H9 (cell line): Measurements from ENCODE around the gene GARIN1A. TPM values are rescaled to one million over a fixed set of nuclear protein-coding genes. Genes with fewer than 3 reads are reported as not detected.

Experiments
- DNase-seq: peaks from one replicate; pipeline ENCODE4 v3.0.0-alpha.2; 2017
- H2AFZ ChIP-seq: one replicate; pipeline ENCODE4 v1.6.1; 2013; ENCODE audit warnings: mild to moderate bottlenecking, low read length, control low read depth, moderate library complexity
- H2AK5ac ChIP-seq: 2 replicates; pipeline ENCODE4 v1.6.1; 2013; ENCODE audit warnings: low read length, control low read depth, mixed read lengths; ENCODE audit not compliant: insufficient read length
- H2BK120ac ChIP-seq: one replicate; pipeline ENCODE4 v1.6.1; 2013; ENCODE audit warnings: low read depth, mild to moderate bottlenecking, low read length, control low read depth, inconsistent platforms; ENCODE audit not compliant: poor library complexity, severe bottlenecking
- H2BK12ac ChIP-seq: 2 replicates; pipeline ENCODE4 v1.6.1; 2013; ENCODE audit warnings: low read length, control low read depth, mixed read lengths, low read depth; ENCODE audit not compliant: insufficient read length
- H2BK15ac ChIP-seq: 2 replicates; pipeline ENCODE4 v1.6.1; 2013; ENCODE audit warnings: low read depth, low read length, control low read depth
- H2BK20ac ChIP-seq: one replicate; pipeline ENCODE4 v1.6.1; 2013; ENCODE audit warnings: low read depth, mild to moderate bottlenecking, low read length, control low read depth, inconsistent platforms; ENCODE audit not compliant: poor library complexity, severe bottlenecking
- H2BK5ac ChIP-seq: 2 replicates; pipeline ENCODE4 v1.6.1; 2013; ENCODE audit warnings: low read length, control low read depth, mixed read lengths; ENCODE audit not compliant: insufficient read length
- H3K14ac ChIP-seq: 2 replicates; pipeline ENCODE4 v1.6.1; 2013; ENCODE audit warnings: low read length, control low read depth; ENCODE audit not compliant: insufficient read depth
- H3K18ac ChIP-seq: 2 replicates; pipeline ENCODE4 v1.6.1; 2013; ENCODE audit warnings: low read depth, mild to moderate bottlenecking, mixed read lengths, low read length, control low read depth; ENCODE audit not compliant: insufficient read length
- H3K23ac ChIP-seq: 2 replicates; pipeline ENCODE4 v1.6.1; 2013; ENCODE audit warnings: low read length, control low read depth, mixed read lengths, low read depth; ENCODE audit not compliant: insufficient read length
- H3K23me2 ChIP-seq: 2 replicates; pipeline ENCODE4 v1.6.1; 2013; ENCODE audit warnings: low read depth, mild to moderate bottlenecking, mixed read lengths, low read length, control low read depth; ENCODE audit not compliant: insufficient read length, poor library complexity, severe bottlenecking
- H3K27ac ChIP-seq: 2 replicates; pipeline ENCODE4 v1.5.1; 2013; ENCODE audit warnings: low read length, control low read depth, mixed read lengths, low read depth; ENCODE audit not compliant: insufficient read length
- H3K27me3 ChIP-seq: 2 replicates; pipeline ENCODE4 v1.6.1; 2013; ENCODE audit warnings: low read length, control low read depth, inconsistent platforms; ENCODE audit not compliant: insufficient read depth
- H3K4ac ChIP-seq: 2 replicates; pipeline ENCODE4 v1.6.1; 2013; ENCODE audit warnings: low read depth, mild to moderate bottlenecking, control low read depth, inconsistent platforms, low read length, moderate library complexity
- H3K4me1 ChIP-seq: 2 replicates; pipeline ENCODE4 v1.6.1; 2013; ENCODE audit warnings: low read length, control low read depth, inconsistent platforms; ENCODE audit not compliant: insufficient read depth
- H3K4me2 ChIP-seq: 2 replicates; pipeline ENCODE4 v1.6.1; 2013; ENCODE audit warnings: low read length, control low read depth, mixed read lengths; ENCODE audit not compliant: insufficient read length, insufficient read depth
- H3K56ac ChIP-seq: 2 replicates; pipeline ENCODE4 v1.6.1; 2013; ENCODE audit warnings: low read depth, mild to moderate bottlenecking, mixed read lengths, low read length, control low read depth; ENCODE audit not compliant: insufficient read length
- H3K79me1 ChIP-seq: 2 replicates; pipeline ENCODE4 v1.6.1; 2013; ENCODE audit warnings: low read depth, mild to moderate bottlenecking, moderate library complexity, low read length, control low read depth, inconsistent platforms; ENCODE audit not compliant: insufficient read depth, poor library complexity, severe bottlenecking
- H3K79me2 ChIP-seq: 2 replicates; pipeline ENCODE4 v1.6.1; 2013; ENCODE audit warnings: low read length, control low read depth, inconsistent platforms; ENCODE audit not compliant: insufficient read depth
- H3K9ac ChIP-seq: 2 replicates; pipeline ENCODE4 v1.6.1; 2013; ENCODE audit warnings: low read length, control low read depth, mixed read lengths; ENCODE audit not compliant: insufficient read length; ENCODE audit errors: extremely low read depth
- H3K9me3 ChIP-seq: one replicate; pipeline ENCODE4 v1.6.1; 2013; ENCODE audit warnings: low read depth, low read length, inconsistent platforms; ENCODE audit not compliant: control insufficient read depth
- H3T11ph ChIP-seq: one replicate; pipeline ENCODE4 v1.6.1; 2013; ENCODE audit warnings: mild to moderate bottlenecking, low read length, control low read depth, inconsistent platforms
- H4K20me1 ChIP-seq: one replicate; pipeline ENCODE4 v1.6.1; 2013; ENCODE audit not compliant: control insufficient read depth, insufficient read length, insufficient read depth
- H4K5ac ChIP-seq: 2 replicates; pipeline ENCODE4 v1.6.1; 2013; ENCODE audit warnings: low read depth, mild to moderate bottlenecking, mixed read lengths, low read length, control low read depth; ENCODE audit not compliant: insufficient read length
- H4K8ac ChIP-seq: replicated peaks from 2 replicates; pipeline ENCODE4 v1.6.1; 2013; ENCODE audit warnings: low read length, control low read depth, mixed read lengths, low read depth; ENCODE audit not compliant: insufficient read length
- H4K91ac ChIP-seq: 2 replicates; pipeline ENCODE4 v1.6.1; 2013; ENCODE audit warnings: low read depth, mild to moderate bottlenecking, moderate library complexity, mixed read lengths, low read length, control low read depth; ENCODE audit not compliant: insufficient read length
- H3K27ac Mint-ChIP-seq, 3 experiments: 2 replicates in 2 of 3; 3 replicates in 1 of 3; pipeline ENCODE4 v1.8.0; 2020 to 2021; ENCODE audit warnings: mixed read lengths in 3 of 3, mild to moderate bottlenecking in 1 of 3, moderate library complexity in 1 of 3
- H3K27me3 Mint-ChIP-seq: 2 replicates; pipeline ENCODE4 v1.8.0; 2021; ENCODE audit warnings: low read depth, mild to moderate bottlenecking, moderate library complexity, mixed read lengths
- H3K36me3 Mint-ChIP-seq, 3 experiments: 2 replicates in 2 of 3; 3 replicates in 1 of 3; pipeline ENCODE4 v1.8.0; 2020 to 2021; ENCODE audit warnings: low read depth in 3 of 3, mixed read lengths in 3 of 3; ENCODE audit not compliant: insufficient read depth in 1 of 3
- H3K4me1 Mint-ChIP-seq, 2 experiments: 2 replicates each; pipeline ENCODE4 v1.8.0; 2020; ENCODE audit warnings: mixed read lengths in 2 of 2
- H3K4me3 Mint-ChIP-seq, 2 experiments: 2 replicates in 1 of 2; 3 replicates in 1 of 2; pipeline ENCODE4 v1.8.0; 2020 to 2021; ENCODE audit warnings: mild to moderate bottlenecking in 2 of 2, mixed read lengths in 2 of 2, moderate library complexity in 1 of 2
- H3K9me3 Mint-ChIP-seq, 2 experiments: 2 replicates in 1 of 2; 3 replicates in 1 of 2; pipeline ENCODE4 v1.8.0; 2020; ENCODE audit warnings: mild to moderate bottlenecking in 2 of 2, mixed read lengths in 2 of 2, moderate library complexity in 1 of 2
- CTCF ChIP-seq: fragments of 200-600 bp; sonication (generic); conservative IDR thresholded peaks from 3 replicates; pipeline ENCODE4 v1.8.0; 2021; ENCODE audit warnings: antibody characterized with exemption, mild to moderate bottlenecking
- WGBS: extraction: QIAGEN DNeasy Blood & Tissue Kit; methylation state at CpG from one replicate; pipeline ENCODE4 v1.1.7; 2013; ENCODE audit warnings: missing lambda C conversion rate, low lambda C conversion rate, mixed read lengths; ENCODE audit not compliant: insufficient read length; ENCODE audit errors: extremely low coverage; 5-methylcytosine and 5-hydroxymethylcytosine counted together
- total RNA-seq: library from RNA; stranded (reverse); gene quantifications from 2 replicates; pipeline ENCODE4 v1.2.1, GENCODE V29; 2021

Gene GARIN1A
- total RNA-seq, 1 experiment from 2014 or later = 0.98 TPM

- Histone ChIP-seq H4K91ac (no peak overlapping the region), H2BK120ac (no peak overlapping the region), H3K79me1 (no peaks in the 10 kb centered on the region), H3K9ac (no peak overlapping the region), H2BK20ac (no peak overlapping the region), H2AK5ac (no peak overlapping the region), H3K4me2 (no peak overlapping the region), H3K23me2 (no peaks in the 10 kb centered on the region), H3K14ac (no peak overlapping the region), H2AFZ (no peak overlapping the region), H3K27ac (no peak overlapping the region), H3K4me1 (peaks cover 2% of the 10 kb centered on the region; the same call in 1 of the 2 replicates), H3K27me3 (no peaks in the 10 kb centered on the region), H4K8ac (no peak overlapping the region), H3K4ac (no peak overlapping the region), H3K18ac (no peak overlapping the region), H4K5ac (no peak overlapping the region), H4K20me1 (no peaks in the 10 kb centered on the region), H2BK12ac (no peak overlapping the region), H3K23ac (no peak overlapping the region), H3K56ac (no peak overlapping the region), H3K9me3 (no peaks in the 10 kb centered on the region), H3T11ph (no peak overlapping the region), H2BK5ac (no peak overlapping the region), H3K79me2 (no peaks in the 10 kb centered on the region), H2BK15ac (no peak overlapping the region)
- peaks cover 0 to 6% of the 10 kb centered on the region in 2 experiments; a peak in 2 of 5 replicates for H3K9me3 Mint-ChIP-seq
- peaks cover 0 to 5% (median 0%) of the 10 kb centered on the region in 3 experiments; a peak in 2 of 7 replicates for H3K36me3 Mint-ChIP-seq
- H3K27me3 Mint-ChIP-seq = peaks cover under 1% of the 10 kb centered on the region; the same call in 1 of the 2 replicates
- H3K27ac Mint-ChIP-seq = no peak overlapping the region
- no peak for DNase-seq
- WGBS = no CpG with 5 or more reads among the region's 7 CpGs
- no peak overlapping the region for H3K4me3 Mint-ChIP-seq
- TF ChIP-seq CTCF = no peak
- H3K4me1 Mint-ChIP-seq = peaks cover 49 to 64% of the 10 kb centered on the region in 2 experiments
Measured at GRCh38 chr7:128703609-128704241, 31.6 kb downstream of the GARIN1A start.
